PFSK-1 (cell line): ENCODE measurements around the gene CORO1C.

Experiments
- POLR2AphosphoS5 ChIP-seq: IDR thresholded peaks from 2 replicates; pipeline ENCODE4 v1.6.1; 2012; ENCODE audit warnings: low read depth, mild to moderate bottlenecking, control low read depth, low read length, moderate library complexity
- SIN3A ChIP-seq: IDR thresholded peaks from 2 replicates; pipeline ENCODE4 v1.6.1; 2012; ENCODE audit warnings: mild to moderate bottlenecking, low read length, moderate library complexity, borderline replicate concordance; ENCODE audit not compliant: insufficient read depth
- TAF1 ChIP-seq: IDR thresholded peaks from 2 replicates; pipeline ENCODE4 v1.6.1; 2012; ENCODE audit warnings: low read length, control low read depth, borderline replicate concordance; ENCODE audit not compliant: insufficient read depth

GRCh38 chr12:108722992-108723766, 8.1 kb downstream of the CORO1C start:
- TF ChIP-seq SIN3A, result 0 out of 2 replicates have a peak, but pooled peaks have one; percentile 66
- no peak for TF ChIP-seq TAF1
- TF ChIP-seq POLR2AphosphoS5, result no peak
